Measurements from ENCODE around the gene DESI2.

The DESI2 gene

GRCh38 chr1:244652623-244653438 is at the start of gene DESI2:
TSS of gene DESI2 (plus strand) at chr1:244653126. CDS start at chr1:244653314, 188 bp downstream.
- peak within 1 kb of the TSS; percentile 97 for H3K27ac ChIP-seq

DNA sequence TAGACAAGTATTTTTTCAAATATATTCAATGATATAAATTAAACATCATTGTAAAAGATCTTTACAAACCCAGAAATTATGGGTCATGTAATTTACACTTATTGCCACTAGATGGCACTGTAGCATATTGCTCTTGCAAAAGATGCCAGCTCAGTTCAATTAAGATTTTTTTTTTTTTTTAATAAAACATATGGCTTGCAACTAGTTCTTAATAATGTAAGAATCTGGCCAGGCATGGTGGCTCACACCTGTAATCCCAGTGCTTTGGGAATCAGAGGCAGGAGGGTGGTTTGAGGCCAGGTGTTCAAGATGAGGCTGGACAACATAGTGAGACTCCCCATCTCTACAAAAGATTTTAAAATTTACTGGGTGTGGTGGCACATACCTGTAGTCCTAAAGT is 49.4 kb upstream of the DESI2 start:
- no peak overlapping the region for H3K4me3 ChIP-seq
- H3K4me2 ChIP-seq = no peak overlapping the region
- H3K9me3 ChIP-seq = no peaks in the 10 kb centered on the region
- H3K27me3 ChIP-seq = no peaks in the 10 kb centered on the region
- no peak overlapping the region for H3K9ac ChIP-seq
- H3K27ac ChIP-seq = no peak overlapping the region
- no peak for TF ChIP-seq Cebpa-rat (IDR thresholded peaks at IDR 0.05)
- H4K20me1 ChIP-seq = no peaks in the 10 kb centered on the region
- peaks cover 7% of the 10 kb centered on the region; the same call in 1 of the 2 replicates for H3K4me1 ChIP-seq
- H3K36me3 ChIP-seq = no peaks in the 10 kb centered on the region

More at GRCh38 chr1:244652623-244653438, at the start of gene DESI2:
- no peaks in the 10 kb centered on the region for H3K27me3 ChIP-seq
- peaks cover 19% of the 10 kb centered on the region for H3K36me3 ChIP-seq
- peaks cover 17% of the 10 kb centered on the region for H3K9me3 ChIP-seq
- no peak for TF ChIP-seq Cebpa-rat (IDR thresholded peaks at IDR 0.05)
- peak within 1 kb of the TSS; percentile 79 for H3K4me2 ChIP-seq
- H4K20me1 ChIP-seq = peaks cover 40% of the 10 kb centered on the region
- peak within 1 kb of the TSS; percentile 95 for H3K4me3 ChIP-seq
- H3K9ac ChIP-seq = peak within 1 kb of the TSS; percentile 98
- peaks cover 25% of the 10 kb centered on the region for H3K4me1 ChIP-seq

- H3K36me3 ChIP-seq = no peaks in the 10 kb centered on the region
- no peak for TF ChIP-seq Cebpa-rat (IDR thresholded peaks at IDR 0.05)
- H3K27ac ChIP-seq = no peak overlapping the region
- H3K9me3 ChIP-seq = no peaks in the 10 kb centered on the region
- H3K4me3 ChIP-seq = no peak overlapping the region
- H3K27me3 ChIP-seq = no peaks in the 10 kb centered on the region
- H3K4me2 ChIP-seq = no peak overlapping the region
- H3K4me1 ChIP-seq = peaks cover 7% of the 10 kb centered on the region; the same call in 1 of the 2 replicates
- H3K9ac ChIP-seq = no peak overlapping the region
- no peaks in the 10 kb centered on the region for H4K20me1 ChIP-seq
These were observed 47.0 kb upstream of the DESI2 start for GRCh38 chr1:244605835-244606370.

- Histone ChIP-seq H3K4me1 (no peaks in the 10 kb centered on the region), H3K27ac (no peak overlapping the region), H3K36me3 (no peaks in the 10 kb centered on the region), H3K9ac (no peak overlapping the region), H4K20me1 (no peaks in the 10 kb centered on the region), H3K9me3 (no peaks in the 10 kb centered on the region), H3K4me3 (no peak overlapping the region), H3K27me3 (no peaks in the 10 kb centered on the region), H3K4me2 (no peak overlapping the region)
- no peak for TF ChIP-seq Cebpa-rat (IDR thresholded peaks at IDR 0.05)
These were observed 38.7 kb upstream of the DESI2 start for GRCh38 chr1:244614113-244614836.

DNA sequence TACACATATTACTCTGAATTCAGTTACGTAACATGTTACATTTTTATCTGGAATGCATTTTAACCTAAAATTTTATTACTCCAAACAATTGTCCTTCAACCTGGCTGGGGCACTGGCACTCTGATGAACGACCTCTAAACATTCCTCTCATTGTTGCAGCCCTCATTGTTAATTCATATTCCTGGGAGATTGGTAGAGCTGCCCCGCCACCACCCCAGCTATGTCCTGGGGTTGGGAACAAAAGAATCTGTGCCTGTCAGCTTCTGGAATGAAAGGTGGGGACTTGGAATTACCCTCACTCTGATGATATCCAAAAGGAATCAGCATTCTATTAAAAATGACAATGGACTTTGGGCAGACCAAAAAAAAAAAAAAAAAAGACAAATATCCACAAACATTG is 38.0 kb upstream of the DESI2 start:
- H3K27me3 ChIP-seq = no peaks in the 10 kb centered on the region
- H3K4me3 ChIP-seq = no peak overlapping the region
- no peak overlapping the region for H3K27ac ChIP-seq
- H3K36me3 ChIP-seq = no peaks in the 10 kb centered on the region
- no peaks in the 10 kb centered on the region for H3K9me3 ChIP-seq
- TF ChIP-seq Cebpa-rat (IDR thresholded peaks at IDR 0.05) = no peak
- H4K20me1 ChIP-seq = no peaks in the 10 kb centered on the region
- no peak overlapping the region for H3K9ac ChIP-seq
- H3K4me1 ChIP-seq = no peaks in the 10 kb centered on the region
- H3K4me2 ChIP-seq = no peak overlapping the region

GRCh38 chr1:244615301-244615700 is 37.6 kb upstream of the DESI2 start:
- Histone ChIP-seq H3K9me3 (no peaks in the 10 kb centered on the region), H3K27me3 (no peaks in the 10 kb centered on the region), H4K20me1 (no peaks in the 10 kb centered on the region), H3K9ac (no peak overlapping the region), H3K4me1 (no peaks in the 10 kb centered on the region), H3K36me3 (no peaks in the 10 kb centered on the region), H3K27ac (no peak overlapping the region), H3K4me3 (no peak overlapping the region), H3K4me2 (no peak overlapping the region)
- TF ChIP-seq Cebpa-rat (IDR thresholded peaks at IDR 0.05) = no peak

DNA sequence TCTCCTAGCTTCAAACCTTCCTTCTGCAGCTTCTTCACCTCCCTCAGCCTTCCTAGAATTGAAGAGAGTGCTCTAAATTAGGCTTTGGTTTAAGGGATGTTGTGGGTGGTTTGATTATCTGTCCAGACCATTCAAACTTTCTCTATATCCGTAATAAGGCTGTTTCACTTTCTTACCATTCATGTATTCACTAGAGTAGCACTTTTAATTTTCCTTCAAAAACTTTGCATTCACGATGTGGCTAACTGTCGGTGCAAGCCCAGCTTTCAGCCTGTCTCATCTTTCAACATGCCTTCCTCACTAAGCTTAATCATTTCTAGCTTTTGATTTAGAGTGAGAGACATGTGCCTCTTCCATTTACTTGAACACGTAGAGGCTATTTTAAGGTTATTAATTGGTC is 26.2 kb upstream of the DESI2 start:
- no peak overlapping the region for H3K9ac ChIP-seq
- H3K4me1 ChIP-seq = no peaks in the 10 kb centered on the region
- H3K27ac ChIP-seq = no peak overlapping the region
- no peak overlapping the region for H3K4me2 ChIP-seq
- no peaks in the 10 kb centered on the region for H3K27me3 ChIP-seq
- peaks cover under 1% of the 10 kb centered on the region; the same call in 1 of the 2 replicates for H3K9me3 ChIP-seq
- no peaks in the 10 kb centered on the region for H4K20me1 ChIP-seq
- H3K36me3 ChIP-seq = no peaks in the 10 kb centered on the region
- no peak overlapping the region for H3K4me3 ChIP-seq
- no peak for TF ChIP-seq Cebpa-rat (IDR thresholded peaks at IDR 0.05)

GRCh38 chr1:244628789-244629188 is 24.1 kb upstream of the DESI2 start:
- no peaks in the 10 kb centered on the region for H3K27me3 ChIP-seq
- TF ChIP-seq Cebpa-rat (IDR thresholded peaks at IDR 0.05) = no peak
- no peak overlapping the region for H3K9ac ChIP-seq
- H3K4me1 ChIP-seq = no peaks in the 10 kb centered on the region
- no peak overlapping the region for H3K4me2 ChIP-seq
- H3K4me3 ChIP-seq = no peak overlapping the region
- H4K20me1 ChIP-seq = no peaks in the 10 kb centered on the region
- peaks cover 6% of the 10 kb centered on the region for H3K9me3 ChIP-seq
- H3K27ac ChIP-seq = no peak overlapping the region
- H3K36me3 ChIP-seq = no peaks in the 10 kb centered on the region

GRCh38 chr1:244633140-244633539 is 19.8 kb upstream of the DESI2 start:
- H3K4me3 ChIP-seq = no peak overlapping the region
- no peak overlapping the region for H3K9ac ChIP-seq
- no peaks in the 10 kb centered on the region for H3K4me1 ChIP-seq
- no peak overlapping the region for H3K27ac ChIP-seq
- no peaks in the 10 kb centered on the region for H3K36me3 ChIP-seq
- no peak for TF ChIP-seq Cebpa-rat (IDR thresholded peaks at IDR 0.05)
- peaks cover 6% of the 10 kb centered on the region for H3K9me3 ChIP-seq
- no peak overlapping the region for H3K4me2 ChIP-seq
- H3K27me3 ChIP-seq = no peaks in the 10 kb centered on the region
- no peaks in the 10 kb centered on the region for H4K20me1 ChIP-seq

- no peak for TF ChIP-seq Cebpa-rat (IDR thresholded peaks at IDR 0.05)
- Histone ChIP-seq H4K20me1 (no peaks in the 10 kb centered on the region), H3K4me2 (no peak overlapping the region), H3K4me3 (no peak overlapping the region), H3K27ac (no peak overlapping the region), H3K9me3 (peaks cover 6% of the 10 kb centered on the region), H3K9ac (no peak overlapping the region), H3K36me3 (no peaks in the 10 kb centered on the region), H3K27me3 (no peaks in the 10 kb centered on the region), H3K4me1 (no peaks in the 10 kb centered on the region)
These were observed 18.4 kb upstream of the DESI2 start for GRCh38 chr1:244634546-244634945.
